GM12874 (cell line): Measurements from ENCODE around the gene GK.

Experiments used
- TF ChIP-seq, protein P1 (sequence below): IDR thresholded peaks from 2 replicates; pipeline ENCODE4 v1.5.1; 2011; ENCODE audit warnings: low read depth, mild to moderate bottlenecking, control low read depth, low read length, moderate library complexity; ENCODE audit not compliant: insufficient read depth

GK gene

DNA sequence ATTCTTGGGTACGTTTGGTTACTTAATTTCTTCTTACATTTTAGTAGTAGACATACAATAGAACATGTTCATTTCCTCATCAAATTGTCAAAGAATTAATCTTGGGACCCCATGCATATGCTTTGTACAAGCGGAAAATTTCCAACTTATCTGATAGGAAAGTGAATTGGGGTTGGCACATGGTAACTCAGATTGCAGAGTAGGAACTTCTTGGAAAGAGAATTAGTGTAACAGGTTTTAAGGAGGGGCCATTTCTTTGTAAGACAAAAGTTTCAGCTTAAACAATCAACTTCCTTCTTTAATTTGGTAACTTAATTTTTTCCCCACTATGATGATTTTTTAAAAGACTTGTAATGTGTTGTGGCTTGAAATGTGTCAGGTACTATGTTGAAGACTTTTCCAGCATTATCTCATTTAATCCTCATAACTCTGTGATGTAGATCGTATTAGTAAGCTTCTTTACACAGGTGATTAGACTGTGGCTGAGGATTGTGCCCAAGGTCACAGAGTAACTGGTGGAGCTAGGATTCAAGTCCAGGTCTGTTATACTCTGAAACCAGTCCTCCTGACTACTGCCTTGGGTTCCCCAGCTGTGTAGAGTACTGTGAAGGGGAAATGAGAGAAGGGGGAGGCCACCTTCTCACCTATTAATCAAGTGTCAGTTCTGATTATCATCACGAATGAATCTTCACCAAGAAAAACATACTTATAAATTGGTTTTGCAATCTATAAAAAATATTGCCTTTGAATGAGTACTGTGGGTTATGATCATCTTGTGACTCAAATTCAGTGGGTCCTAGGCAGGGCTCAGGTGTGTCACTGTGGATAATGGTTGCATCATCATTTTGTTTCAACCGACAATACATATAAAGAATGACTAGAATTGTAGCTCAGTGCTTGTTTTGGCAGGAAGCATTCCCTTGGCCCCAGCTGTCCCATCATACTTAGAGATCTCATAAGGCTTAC lies 4.3 kb downstream of the GK start:
- TF ChIP-seq, protein P1, sequence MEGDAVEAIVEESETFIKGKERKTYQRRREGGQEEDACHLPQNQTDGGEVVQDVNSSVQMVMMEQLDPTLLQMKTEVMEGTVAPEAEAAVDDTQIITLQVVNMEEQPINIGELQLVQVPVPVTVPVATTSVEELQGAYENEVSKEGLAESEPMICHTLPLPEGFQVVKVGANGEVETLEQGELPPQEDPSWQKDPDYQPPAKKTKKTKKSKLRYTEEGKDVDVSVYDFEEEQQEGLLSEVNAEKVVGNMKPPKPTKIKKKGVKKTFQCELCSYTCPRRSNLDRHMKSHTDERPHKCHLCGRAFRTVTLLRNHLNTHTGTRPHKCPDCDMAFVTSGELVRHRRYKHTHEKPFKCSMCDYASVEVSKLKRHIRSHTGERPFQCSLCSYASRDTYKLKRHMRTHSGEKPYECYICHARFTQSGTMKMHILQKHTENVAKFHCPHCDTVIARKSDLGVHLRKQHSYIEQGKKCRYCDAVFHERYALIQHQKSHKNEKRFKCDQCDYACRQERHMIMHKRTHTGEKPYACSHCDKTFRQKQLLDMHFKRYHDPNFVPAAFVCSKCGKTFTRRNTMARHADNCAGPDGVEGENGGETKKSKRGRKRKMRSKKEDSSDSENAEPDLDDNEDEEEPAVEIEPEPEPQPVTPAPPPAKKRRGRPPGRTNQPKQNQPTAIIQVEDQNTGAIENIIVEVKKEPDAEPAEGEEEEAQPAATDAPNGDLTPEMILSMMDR: no peak

DNA sequence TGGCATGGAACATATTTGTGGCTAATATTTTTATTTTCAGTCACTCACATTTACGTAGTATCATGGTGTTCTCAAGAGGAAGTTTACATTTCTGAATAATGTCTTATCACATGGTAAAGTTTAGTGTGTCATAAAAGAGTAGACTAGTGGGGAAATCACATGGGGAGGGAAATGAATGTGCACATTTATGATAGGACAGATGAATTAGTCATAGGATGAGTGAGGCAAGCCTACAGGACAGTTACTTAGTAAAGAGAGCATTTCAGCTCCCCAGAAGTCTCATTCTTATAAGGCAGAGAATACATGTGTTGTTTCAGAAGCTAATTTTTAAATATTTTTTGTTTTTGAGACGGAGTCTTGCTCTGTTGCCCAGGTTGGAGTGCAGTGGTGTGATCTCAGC lies 6.2 kb downstream of the GK start:
- TF ChIP-seq, protein P1: no peak

DNA sequence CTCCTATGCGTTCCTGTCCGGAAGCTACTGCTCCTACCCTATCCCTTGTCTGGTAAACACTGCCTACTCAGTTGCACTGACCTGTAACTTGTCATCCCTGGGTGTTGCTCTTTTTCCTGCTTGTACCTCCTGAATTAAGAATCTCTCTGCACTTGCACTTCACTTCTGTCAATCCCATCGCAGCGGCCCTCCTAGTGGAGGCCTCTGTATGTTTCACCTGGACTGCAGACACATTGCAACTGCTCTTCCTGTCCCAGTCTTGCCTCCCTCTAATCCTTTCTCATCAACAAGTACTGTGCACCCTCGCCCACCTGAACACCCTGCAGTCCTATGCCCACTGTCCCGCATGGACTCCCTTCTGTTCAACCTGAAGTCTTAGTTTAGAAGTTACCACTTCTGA lies 8.0 kb downstream of the GK start:
- TF ChIP-seq, protein P1: no peak

DNA sequence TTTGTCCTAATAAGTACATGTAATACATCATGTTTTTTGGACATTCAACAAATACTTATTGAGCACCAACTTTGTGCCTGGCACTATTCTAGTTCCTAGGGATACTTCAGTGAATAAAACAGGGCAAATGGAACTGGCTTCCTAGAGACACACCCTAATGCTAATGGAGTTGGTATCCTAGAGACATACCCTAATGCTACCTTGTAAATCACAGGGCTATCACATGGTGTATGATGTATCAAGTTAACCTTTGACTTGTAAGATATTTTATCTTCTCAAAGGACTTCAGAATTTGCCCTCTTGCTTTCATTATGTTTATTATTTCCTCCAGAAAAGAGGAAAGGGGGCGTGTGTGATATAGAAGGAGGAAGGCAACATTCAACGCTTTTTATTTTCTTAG lies 10.1 kb downstream of the GK start:
- TF ChIP-seq, protein P1: no peak

DNA sequence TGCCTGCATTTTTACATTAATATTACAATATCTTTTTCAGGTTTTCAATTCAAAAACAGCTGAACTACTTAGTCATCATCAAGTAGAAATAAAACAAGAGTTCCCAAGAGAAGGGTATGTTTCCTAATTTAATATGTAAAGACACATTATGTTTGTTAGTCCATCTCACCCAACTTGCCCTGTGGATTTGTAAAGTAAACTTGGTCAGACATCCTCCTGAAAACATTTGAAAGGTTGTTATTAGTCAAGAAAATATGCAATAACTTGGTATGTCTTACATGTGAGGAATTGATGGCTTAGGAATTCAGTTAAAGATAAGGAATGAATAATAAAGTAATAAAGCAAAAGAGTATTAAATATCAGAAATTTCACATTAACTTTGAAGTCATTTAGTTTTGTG lies 12.2 kb downstream of the GK start:
- TF ChIP-seq, protein P1: no peak

DNA sequence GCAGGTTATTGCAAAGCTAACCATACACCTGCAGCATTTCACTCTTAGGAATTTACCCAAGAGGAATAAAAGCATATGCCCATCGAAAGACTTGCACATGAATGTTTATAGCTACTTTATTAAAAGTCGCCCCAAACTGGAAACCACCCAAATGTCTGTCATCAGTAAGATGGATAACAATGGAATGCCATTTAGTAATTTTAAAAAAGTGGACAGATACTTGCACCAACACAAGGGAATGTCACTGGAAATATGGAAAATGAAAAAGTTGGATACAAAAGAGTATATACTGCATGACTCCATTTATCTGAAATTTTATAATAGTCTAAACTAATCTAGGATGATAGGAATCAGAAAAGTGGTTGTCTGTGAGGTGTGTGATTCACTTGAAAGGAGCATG lies 12.9 kb downstream of the GK start:
- TF ChIP-seq, protein P1: no peak

DNA sequence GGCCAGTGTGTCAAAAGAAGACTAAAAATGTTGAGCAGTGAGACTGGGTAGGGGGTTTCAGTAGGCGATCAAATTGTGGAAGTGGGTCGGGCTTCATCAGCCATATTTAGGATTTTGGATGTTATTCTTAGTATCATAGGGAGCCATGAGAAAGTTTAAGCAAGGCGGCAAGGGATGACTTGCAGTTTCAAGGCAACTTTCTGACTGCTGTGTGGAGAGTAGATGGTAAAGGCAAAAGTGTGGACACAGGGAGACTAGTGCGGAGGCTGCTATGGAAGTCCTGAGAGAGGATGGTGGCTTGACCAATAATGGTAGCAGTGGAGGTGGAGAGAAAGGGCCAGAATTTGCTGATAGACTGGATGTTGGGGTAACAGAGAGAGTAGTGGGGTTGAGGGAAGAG lies 15.4 kb downstream of the GK start:
- TF ChIP-seq, protein P1: no peak
